H9 (cell line): ENCODE results near the gene DAB2IP. TPM values are rescaled to one million over a fixed set of nuclear protein-coding genes. Genes with fewer than 3 reads are reported as not detected.

Experiments
- DNase-seq: peaks from one replicate; pipeline ENCODE4 v3.0.0-alpha.2; 2017
- H2AFZ ChIP-seq: one replicate; pipeline ENCODE4 v1.6.1; 2013; ENCODE audit warnings: mild to moderate bottlenecking, low read length, control low read depth, moderate library complexity
- H2AK5ac ChIP-seq: 2 replicates; pipeline ENCODE4 v1.6.1; 2013; ENCODE audit warnings: low read length, control low read depth, mixed read lengths; ENCODE audit not compliant: insufficient read length
- H2BK120ac ChIP-seq: one replicate; pipeline ENCODE4 v1.6.1; 2013; ENCODE audit warnings: low read depth, mild to moderate bottlenecking, low read length, control low read depth, inconsistent platforms; ENCODE audit not compliant: poor library complexity, severe bottlenecking
- H2BK12ac ChIP-seq: 2 replicates; pipeline ENCODE4 v1.6.1; 2013; ENCODE audit warnings: low read length, control low read depth, mixed read lengths, low read depth; ENCODE audit not compliant: insufficient read length
- H2BK15ac ChIP-seq: 2 replicates; pipeline ENCODE4 v1.6.1; 2013; ENCODE audit warnings: low read depth, low read length, control low read depth
- H2BK20ac ChIP-seq: one replicate; pipeline ENCODE4 v1.6.1; 2013; ENCODE audit warnings: low read depth, mild to moderate bottlenecking, low read length, control low read depth, inconsistent platforms; ENCODE audit not compliant: poor library complexity, severe bottlenecking
- H2BK5ac ChIP-seq: 2 replicates; pipeline ENCODE4 v1.6.1; 2013; ENCODE audit warnings: low read length, control low read depth, mixed read lengths; ENCODE audit not compliant: insufficient read length
- H3K14ac ChIP-seq: 2 replicates; pipeline ENCODE4 v1.6.1; 2013; ENCODE audit warnings: low read length, control low read depth; ENCODE audit not compliant: insufficient read depth
- H3K18ac ChIP-seq: 2 replicates; pipeline ENCODE4 v1.6.1; 2013; ENCODE audit warnings: low read depth, mild to moderate bottlenecking, mixed read lengths, low read length, control low read depth; ENCODE audit not compliant: insufficient read length
- H3K23ac ChIP-seq: 2 replicates; pipeline ENCODE4 v1.6.1; 2013; ENCODE audit warnings: low read length, control low read depth, mixed read lengths, low read depth; ENCODE audit not compliant: insufficient read length
- H3K23me2 ChIP-seq: 2 replicates; pipeline ENCODE4 v1.6.1; 2013; ENCODE audit warnings: low read depth, mild to moderate bottlenecking, mixed read lengths, low read length, control low read depth; ENCODE audit not compliant: insufficient read length, poor library complexity, severe bottlenecking
- H3K27ac ChIP-seq: 2 replicates; pipeline ENCODE4 v1.5.1; 2013; ENCODE audit warnings: low read length, control low read depth, mixed read lengths, low read depth; ENCODE audit not compliant: insufficient read length
- H3K27me3 ChIP-seq: 2 replicates; pipeline ENCODE4 v1.6.1; 2013; ENCODE audit warnings: low read length, control low read depth, inconsistent platforms; ENCODE audit not compliant: insufficient read depth
- H3K4ac ChIP-seq: 2 replicates; pipeline ENCODE4 v1.6.1; 2013; ENCODE audit warnings: low read depth, mild to moderate bottlenecking, control low read depth, inconsistent platforms, low read length, moderate library complexity
- H3K4me1 ChIP-seq: 2 replicates; pipeline ENCODE4 v1.6.1; 2013; ENCODE audit warnings: low read length, control low read depth, inconsistent platforms; ENCODE audit not compliant: insufficient read depth
- H3K4me2 ChIP-seq: 2 replicates; pipeline ENCODE4 v1.6.1; 2013; ENCODE audit warnings: low read length, control low read depth, mixed read lengths; ENCODE audit not compliant: insufficient read length, insufficient read depth
- H3K56ac ChIP-seq: 2 replicates; pipeline ENCODE4 v1.6.1; 2013; ENCODE audit warnings: low read depth, mild to moderate bottlenecking, mixed read lengths, low read length, control low read depth; ENCODE audit not compliant: insufficient read length
- H3K79me1 ChIP-seq: 2 replicates; pipeline ENCODE4 v1.6.1; 2013; ENCODE audit warnings: low read depth, mild to moderate bottlenecking, moderate library complexity, low read length, control low read depth, inconsistent platforms; ENCODE audit not compliant: insufficient read depth, poor library complexity, severe bottlenecking
- H3K79me2 ChIP-seq: 2 replicates; pipeline ENCODE4 v1.6.1; 2013; ENCODE audit warnings: low read length, control low read depth, inconsistent platforms; ENCODE audit not compliant: insufficient read depth
- H3K9ac ChIP-seq: 2 replicates; pipeline ENCODE4 v1.6.1; 2013; ENCODE audit warnings: low read length, control low read depth, mixed read lengths; ENCODE audit not compliant: insufficient read length; ENCODE audit errors: extremely low read depth
- H3K9me3 ChIP-seq: one replicate; pipeline ENCODE4 v1.6.1; 2013; ENCODE audit warnings: low read depth, low read length, inconsistent platforms; ENCODE audit not compliant: control insufficient read depth
- H3T11ph ChIP-seq: one replicate; pipeline ENCODE4 v1.6.1; 2013; ENCODE audit warnings: mild to moderate bottlenecking, low read length, control low read depth, inconsistent platforms
- H4K20me1 ChIP-seq: one replicate; pipeline ENCODE4 v1.6.1; 2013; ENCODE audit not compliant: control insufficient read depth, insufficient read length, insufficient read depth
- H4K5ac ChIP-seq: 2 replicates; pipeline ENCODE4 v1.6.1; 2013; ENCODE audit warnings: low read depth, mild to moderate bottlenecking, mixed read lengths, low read length, control low read depth; ENCODE audit not compliant: insufficient read length
- H4K8ac ChIP-seq: replicated peaks from 2 replicates; pipeline ENCODE4 v1.6.1; 2013; ENCODE audit warnings: low read length, control low read depth, mixed read lengths, low read depth; ENCODE audit not compliant: insufficient read length
- H4K91ac ChIP-seq: 2 replicates; pipeline ENCODE4 v1.6.1; 2013; ENCODE audit warnings: low read depth, mild to moderate bottlenecking, moderate library complexity, mixed read lengths, low read length, control low read depth; ENCODE audit not compliant: insufficient read length
- H3K27ac Mint-ChIP-seq, 3 experiments: 2 replicates in 2 of 3; 3 replicates in 1 of 3; pipeline ENCODE4 v1.8.0; 2020 to 2021; ENCODE audit warnings: mixed read lengths in 3 of 3, mild to moderate bottlenecking in 1 of 3, moderate library complexity in 1 of 3
- H3K27me3 Mint-ChIP-seq: 2 replicates; pipeline ENCODE4 v1.8.0; 2021; ENCODE audit warnings: low read depth, mild to moderate bottlenecking, moderate library complexity, mixed read lengths
- H3K36me3 Mint-ChIP-seq, 3 experiments: 2 replicates in 2 of 3; 3 replicates in 1 of 3; pipeline ENCODE4 v1.8.0; 2020 to 2021; ENCODE audit warnings: low read depth in 3 of 3, mixed read lengths in 3 of 3; ENCODE audit not compliant: insufficient read depth in 1 of 3
- H3K4me1 Mint-ChIP-seq, 2 experiments: 2 replicates each; pipeline ENCODE4 v1.8.0; 2020; ENCODE audit warnings: mixed read lengths in 2 of 2
- H3K4me3 Mint-ChIP-seq, 2 experiments: 2 replicates in 1 of 2; 3 replicates in 1 of 2; pipeline ENCODE4 v1.8.0; 2020 to 2021; ENCODE audit warnings: mild to moderate bottlenecking in 2 of 2, mixed read lengths in 2 of 2, moderate library complexity in 1 of 2
- H3K9me3 Mint-ChIP-seq, 2 experiments: 2 replicates in 1 of 2; 3 replicates in 1 of 2; pipeline ENCODE4 v1.8.0; 2020; ENCODE audit warnings: mild to moderate bottlenecking in 2 of 2, mixed read lengths in 2 of 2, moderate library complexity in 1 of 2
- CTCF ChIP-seq: fragments of 200-600 bp; sonication (generic); conservative IDR thresholded peaks from 3 replicates; pipeline ENCODE4 v1.8.0; 2021; ENCODE audit warnings: antibody characterized with exemption, mild to moderate bottlenecking
- WGBS: extraction: QIAGEN DNeasy Blood & Tissue Kit; methylation state at CpG from one replicate; pipeline ENCODE4 v1.1.7; 2013; ENCODE audit warnings: missing lambda C conversion rate, low lambda C conversion rate, mixed read lengths; ENCODE audit not compliant: insufficient read length; ENCODE audit errors: extremely low coverage; 5-methylcytosine and 5-hydroxymethylcytosine counted together
- total RNA-seq: library from RNA; stranded (reverse); gene quantifications from 2 replicates; pipeline ENCODE4 v1.2.1, GENCODE V29; 2021

Gene DAB2IP
- total RNA-seq, 1 experiment from 2014 or later = 22.6 TPM

- Histone ChIP-seq H3T11ph (no peak overlapping the region), H3K79me2 (peaks cover 3% of the 10 kb centered on the region; the same call in 1 of the 2 replicates), H4K8ac (no peak overlapping the region), H4K91ac (no peak overlapping the region), H2BK5ac (no peak overlapping the region), H2AFZ (no peak overlapping the region), H4K5ac (no peak overlapping the region), H3K27me3 (no peaks in the 10 kb centered on the region), H3K4me2 (no peak overlapping the region), H2BK20ac (no peak overlapping the region), H3K9ac (no peak overlapping the region), H3K79me1 (no peaks in the 10 kb centered on the region), H3K9me3 (no peaks in the 10 kb centered on the region), H3K4me1 (peaks cover 7% of the 10 kb centered on the region; the same call in 1 of the 2 replicates), H3K14ac (no peak overlapping the region), H3K23me2 (no peaks in the 10 kb centered on the region), H3K23ac (no peak overlapping the region), H3K4ac (no peak overlapping the region), H2BK12ac (no peak overlapping the region), H3K27ac (no peak overlapping the region), H3K18ac (no peak overlapping the region), H4K20me1 (no peaks in the 10 kb centered on the region), H2AK5ac (no peak overlapping the region), H3K56ac (no peak overlapping the region), H2BK15ac (no peak overlapping the region), H2BK120ac (no peak overlapping the region)
- WGBS = no CpG with 5 or more reads among the region's 14 CpGs
- DNase-seq = no peak
- Mint-ChIP-seq H3K36me3 (no peaks in the 10 kb centered on the region), H3K4me3 (no peak overlapping the region; a peak in 1 of 5 replicates), H3K9me3 (no peaks in the 10 kb centered on the region), H3K27me3 (no peaks in the 10 kb centered on the region), H3K4me1 (peaks cover 24 to 32% of the 10 kb centered on the region in 2 experiments), H3K27ac (peak overlapping the region in 1 of 3 experiments; percentile 43; a peak in 1 of 7 replicates)
- no peak for TF ChIP-seq CTCF
Observed at GRCh38 chr9:121616123-121616755, 35.2 kb upstream of the DAB2IP start.
